ENCODE measurements around the gene TMPRSS3.
A peak's percentile ranks its signal among the peaks of the same experiment; 100 is the strongest.
"Not testable (repeated sequence)": the region's sequence is repeated elsewhere in the genome, so short reads cannot be mapped to it uniquely, and the experiment has no call there.

Gene TMPRSS3

DNA sequence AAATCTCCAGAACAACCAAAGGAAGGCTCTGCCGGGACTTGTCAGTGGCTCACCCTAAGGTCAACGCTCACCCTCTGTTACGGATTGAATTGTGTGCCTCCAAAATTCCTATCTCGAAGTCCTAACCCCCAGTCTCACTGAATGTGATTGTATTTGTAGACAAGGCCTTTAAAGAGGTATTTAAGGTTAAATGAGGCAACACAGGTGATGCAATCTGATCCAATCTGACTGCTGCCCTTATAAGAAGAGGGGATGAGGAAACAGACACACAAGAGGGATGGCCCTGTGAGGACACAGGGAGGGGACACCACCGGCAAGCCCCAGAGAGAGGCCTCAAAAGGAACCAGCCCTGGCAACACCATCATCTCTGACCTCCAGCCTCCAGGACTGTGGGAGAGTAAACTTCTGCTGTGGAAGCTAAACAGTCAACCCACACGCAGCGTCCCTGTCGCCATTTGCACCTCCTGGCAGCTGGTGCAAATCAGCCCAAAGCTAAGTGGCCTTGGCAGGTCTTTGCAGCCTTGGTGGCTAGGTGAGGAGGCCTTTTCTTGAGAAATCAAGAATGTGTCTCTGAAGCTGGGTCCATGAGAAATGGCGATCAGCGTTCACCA lies 32.1 kb upstream of the TMPRSS3 start:
- no peak for DNase-seq (ENCODE audit: low read depth)

DNA sequence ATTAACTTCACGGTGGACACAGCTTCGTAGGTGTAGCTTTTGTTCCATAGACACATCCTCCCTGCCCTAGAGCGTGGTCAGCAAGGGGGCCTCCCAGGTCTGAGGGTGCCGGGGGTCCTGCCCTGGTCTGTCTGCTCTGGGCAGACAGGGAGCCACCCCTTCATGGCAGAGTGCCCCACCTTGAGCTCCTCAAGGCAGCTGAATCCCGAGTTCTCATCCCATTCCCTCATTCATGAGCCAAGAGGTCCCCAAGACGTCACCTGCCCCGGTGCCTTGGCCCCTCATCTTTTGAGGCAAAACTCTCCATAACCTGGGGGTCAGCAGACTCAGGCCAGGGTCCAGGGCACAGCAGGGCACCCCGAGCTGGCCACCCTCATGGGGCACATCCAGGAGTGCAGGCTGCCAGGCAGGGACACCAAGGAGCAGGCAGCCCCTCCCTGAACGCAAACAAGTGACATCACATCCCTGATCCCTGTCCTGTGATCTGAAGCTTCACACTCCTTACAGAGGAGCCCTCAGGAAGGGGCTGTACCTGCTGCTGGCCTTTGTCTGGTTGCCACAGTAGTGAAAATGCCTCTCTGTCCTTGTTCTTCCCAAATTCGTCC lies 31.1 kb upstream of the TMPRSS3 start:
- DNase-seq (ENCODE audit: low read depth): no peak

DNA sequence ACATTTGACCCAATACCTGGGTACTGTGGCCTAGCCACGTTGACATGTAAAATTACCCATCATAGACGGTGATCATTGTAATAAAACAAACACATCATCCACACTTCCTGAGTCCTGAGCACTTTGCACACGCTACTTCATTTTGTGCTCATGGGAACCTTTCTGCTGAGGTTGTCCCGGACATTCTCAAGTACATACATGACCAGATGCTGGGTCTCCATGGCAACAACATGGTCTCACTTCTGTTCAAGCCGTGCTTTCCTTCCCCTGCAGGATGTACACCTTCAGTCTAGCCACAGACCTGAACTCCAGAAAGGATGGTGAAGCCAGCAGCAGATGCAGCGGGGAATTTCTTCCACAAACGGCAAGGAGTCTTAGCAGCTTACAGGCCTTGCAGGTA lies 30.6 kb upstream of the TMPRSS3 start:
- no peak for DNase-seq (ENCODE audit: low read depth)

DNA sequence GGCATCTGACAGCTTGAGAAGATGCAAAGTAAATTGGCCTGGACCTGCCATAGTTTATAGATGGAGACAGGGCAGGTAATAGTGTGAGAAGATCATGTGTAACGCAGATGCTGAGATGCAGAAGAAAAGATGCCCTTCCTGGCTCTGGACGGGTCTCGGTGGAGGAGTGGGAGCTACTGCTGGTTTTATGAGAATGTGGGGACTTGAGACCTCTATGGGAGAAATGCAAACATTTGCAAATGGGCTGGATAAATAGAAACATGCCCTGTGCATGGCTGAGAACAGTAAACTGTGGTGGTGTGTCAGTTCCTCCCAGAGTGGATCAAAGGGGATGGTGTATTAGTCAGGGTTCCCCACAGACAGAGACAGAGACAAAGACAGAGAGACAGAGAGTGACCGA lies 29.7 kb upstream of the TMPRSS3 start:
- DNase-seq (ENCODE audit: low read depth): no peak

GRCh38 chr21:42424914-42425541 lies 29.2 kb upstream of the TMPRSS3 start:
- DNase-seq (ENCODE audit: low read depth): no peak

DNA sequence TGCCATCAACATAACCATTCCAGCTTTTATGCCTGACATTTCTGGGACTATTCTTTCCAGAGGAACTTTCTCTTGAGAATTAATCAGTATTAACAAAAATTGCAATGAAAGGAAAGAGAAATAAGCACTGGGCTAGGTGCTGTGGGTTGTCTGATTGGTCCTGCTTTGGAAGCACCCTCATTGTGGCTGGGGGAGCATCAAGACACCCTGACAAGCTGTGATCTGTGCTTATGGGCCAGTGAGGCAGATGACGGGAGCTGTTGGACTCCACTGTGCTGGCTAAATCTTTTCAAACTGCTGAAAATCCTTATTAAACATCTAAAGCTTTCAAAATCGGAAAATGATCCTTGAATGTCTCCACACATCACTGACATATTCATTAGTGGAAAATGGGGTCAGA lies 27.8 kb upstream of the TMPRSS3 start:
- no peak for DNase-seq (ENCODE audit: low read depth)

DNA sequence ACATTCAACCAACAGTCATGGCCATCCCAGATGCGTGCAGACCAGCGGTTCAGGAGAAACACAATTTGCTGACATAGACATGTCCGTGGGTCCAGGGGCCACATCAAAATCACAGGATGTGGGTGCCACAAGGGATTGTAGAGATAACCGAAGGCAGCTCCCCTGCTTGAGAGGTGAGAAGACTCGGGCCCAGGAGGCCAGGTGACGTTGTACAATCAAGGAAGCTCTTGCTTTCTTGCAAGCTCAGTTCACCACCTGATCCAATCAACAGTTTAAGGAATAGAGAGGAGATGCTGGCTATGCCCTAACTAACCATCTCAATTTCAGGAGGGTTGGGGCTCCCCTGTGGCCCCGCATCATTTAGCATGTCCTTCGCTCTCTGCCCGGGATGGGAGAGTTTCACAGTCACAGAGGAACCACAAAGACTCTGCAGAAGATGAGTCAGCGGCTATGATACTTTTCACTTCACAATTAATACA lies 27.4 kb upstream of the TMPRSS3 start:
- no peak for DNase-seq (ENCODE audit: low read depth)

GRCh38 chr21:42421018-42421793 lies 25.4 kb upstream of the TMPRSS3 start:
- DNase-seq (ENCODE audit: low read depth): no peak

- no peak for DNase-seq (ENCODE audit: low read depth)
Measured at GRCh38 chr21:42419845-42420244, 24.0 kb upstream of the TMPRSS3 start.

DNA sequence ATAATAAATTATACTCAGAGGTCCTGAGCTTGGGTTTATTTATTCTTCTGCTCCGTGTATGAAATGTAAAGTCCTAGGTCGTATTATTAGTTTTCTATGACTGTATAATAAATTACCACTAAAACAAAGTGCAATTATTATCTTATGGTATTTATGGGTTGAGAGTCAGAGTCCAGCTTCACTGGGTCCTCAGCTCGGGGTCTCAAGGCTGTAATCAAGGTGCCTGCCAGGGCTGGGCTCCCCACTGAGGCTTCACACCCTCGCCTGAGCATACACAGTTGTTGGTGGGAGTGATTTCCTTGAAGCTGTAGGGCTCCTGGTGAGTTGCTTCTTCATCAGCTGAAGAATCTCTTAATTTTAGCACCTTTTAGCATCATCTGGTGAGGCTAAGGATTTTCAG lies 23.0 kb upstream of the TMPRSS3 start:
- no peak for DNase-seq (ENCODE audit: low read depth)

GRCh38 chr21:42417533-42417932 lies 21.7 kb upstream of the TMPRSS3 start:
- no peak for DNase-seq (ENCODE audit: low read depth)

GRCh38 chr21:42414928-42415769 lies 19.3 kb upstream of the TMPRSS3 start:
- DNase-seq (ENCODE audit: low read depth): peak; percentile 63

GRCh38 chr21:42414553-42414927 lies 18.7 kb upstream of the TMPRSS3 start:
- no peak for DNase-seq (ENCODE audit: low read depth)

GRCh38 chr21:42414066-42414465 lies 18.2 kb upstream of the TMPRSS3 start:
- DNase-seq (ENCODE audit: low read depth): no peak

DNA sequence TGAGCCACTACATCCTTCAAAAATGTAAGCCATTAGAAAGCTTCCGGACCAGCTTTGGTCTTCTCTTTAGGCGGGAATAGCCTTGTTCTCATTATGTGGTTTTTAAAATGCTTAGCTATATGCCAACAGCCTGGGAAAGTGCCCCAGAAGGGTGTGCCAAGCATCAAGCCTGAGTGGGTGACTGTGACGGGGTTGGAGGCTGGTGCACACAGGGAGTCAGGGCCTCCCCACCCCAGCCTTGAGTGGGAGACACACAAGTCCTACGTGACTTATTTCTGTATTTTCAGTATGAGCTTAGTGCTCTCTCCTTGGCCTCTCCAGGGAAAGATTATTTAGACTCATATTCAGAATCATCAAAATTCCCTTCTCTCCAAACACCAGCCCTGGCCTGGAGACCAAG lies 17.6 kb upstream of the TMPRSS3 start:
- no peak for DNase-seq (ENCODE audit: low read depth)

DNA sequence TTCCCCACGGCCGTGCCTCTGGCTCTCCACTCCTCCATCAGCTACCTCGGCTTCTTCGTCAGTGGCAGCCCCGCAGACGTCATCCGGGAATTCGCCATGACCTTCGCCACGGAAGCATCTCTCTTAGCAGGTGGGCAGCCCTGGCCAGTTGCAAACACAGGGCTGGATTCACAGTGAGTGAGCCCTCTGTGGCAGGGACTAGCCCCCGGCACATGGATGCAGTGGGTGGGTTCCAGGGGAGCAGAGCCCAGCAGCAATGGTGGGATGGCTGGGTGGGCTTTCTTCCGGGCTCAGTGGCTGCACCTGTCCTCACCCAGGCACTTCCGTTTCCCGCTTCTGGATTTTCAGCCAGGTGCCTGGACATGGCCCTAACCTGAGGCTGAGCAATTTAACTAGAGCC lies 17.2 kb upstream of the TMPRSS3 start:
- DNase-seq (ENCODE audit: low read depth): no peak

DNA sequence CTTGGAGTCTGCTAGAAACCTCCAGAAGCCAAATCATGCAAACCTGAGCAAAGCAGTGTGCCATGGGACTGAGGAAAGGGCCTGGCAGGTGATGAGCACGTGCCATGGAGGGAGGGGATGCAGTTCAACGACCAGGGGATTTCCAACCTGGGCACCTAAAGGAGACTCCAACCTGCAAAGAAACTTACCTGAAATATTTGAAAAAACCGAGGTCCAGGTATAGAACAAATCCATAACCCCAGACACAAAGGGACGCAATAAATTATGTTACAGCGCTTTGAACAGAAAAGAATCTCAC lies 16.7 kb upstream of the TMPRSS3 start:
- DNase-seq (ENCODE audit: low read depth): no peak

DNA sequence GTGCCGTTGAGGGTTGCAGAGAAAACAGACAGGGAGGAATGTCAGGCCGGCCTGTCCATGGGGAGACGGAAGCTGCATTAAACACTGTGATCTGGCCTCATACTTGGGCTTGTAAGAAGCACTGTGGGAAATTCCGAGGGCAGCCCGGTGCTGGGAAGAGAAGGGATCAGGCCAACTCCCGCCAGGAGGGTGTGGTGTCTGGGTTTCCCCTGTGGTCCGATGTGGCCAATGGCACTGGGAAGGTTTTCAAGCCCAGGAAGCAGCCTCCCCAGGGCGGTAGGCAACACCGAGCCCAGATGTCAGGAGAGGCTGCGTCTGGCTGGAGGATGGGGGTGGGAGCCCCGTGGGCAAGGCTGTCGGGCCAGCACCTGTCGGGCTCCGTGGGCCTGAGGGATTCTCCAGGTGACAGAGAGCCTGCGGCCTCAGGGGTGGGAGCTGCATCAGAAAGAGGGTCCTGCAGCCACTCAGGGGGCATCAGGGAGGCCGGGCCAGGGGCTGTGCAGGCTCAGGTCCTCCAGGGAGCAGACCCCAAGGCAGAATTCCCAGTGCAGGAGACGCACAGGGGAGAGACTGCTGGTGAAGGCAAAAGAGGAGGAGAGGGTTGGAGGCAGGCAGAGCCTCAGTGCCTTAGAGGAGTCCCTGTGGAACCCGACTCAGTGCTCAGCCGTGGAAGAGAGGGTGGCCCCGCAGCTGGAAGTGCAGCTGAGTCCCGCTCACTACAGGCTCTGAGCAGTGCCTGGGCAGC lies 16.2 kb upstream of the TMPRSS3 start:
- DNase-seq (ENCODE audit: low read depth): no peak

- no peak for DNase-seq (ENCODE audit: low read depth)
Measured at GRCh38 chr21:42411197-42411869, 15.5 kb upstream of the TMPRSS3 start.

DNA sequence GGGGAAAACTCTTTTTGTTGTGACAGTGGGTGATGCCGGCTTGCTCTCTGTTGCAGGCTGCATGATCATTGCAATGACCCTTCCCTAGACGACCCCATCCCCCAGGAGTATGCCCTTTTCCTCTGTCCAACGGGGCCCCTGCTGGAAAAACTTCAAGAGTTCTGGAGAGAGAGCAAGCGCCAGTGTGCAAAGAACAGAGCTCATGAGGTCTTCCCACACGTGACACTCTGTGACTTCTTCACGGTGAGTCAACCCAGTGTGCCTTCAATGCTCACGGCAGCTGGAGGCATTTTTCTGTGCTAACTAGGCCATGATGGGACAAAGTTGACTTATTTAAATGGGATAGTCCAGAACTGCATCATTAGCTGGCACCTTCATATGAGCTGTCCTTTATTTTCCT lies 13.5 kb upstream of the TMPRSS3 start:
- no peak for DNase-seq (ENCODE audit: low read depth)

DNA sequence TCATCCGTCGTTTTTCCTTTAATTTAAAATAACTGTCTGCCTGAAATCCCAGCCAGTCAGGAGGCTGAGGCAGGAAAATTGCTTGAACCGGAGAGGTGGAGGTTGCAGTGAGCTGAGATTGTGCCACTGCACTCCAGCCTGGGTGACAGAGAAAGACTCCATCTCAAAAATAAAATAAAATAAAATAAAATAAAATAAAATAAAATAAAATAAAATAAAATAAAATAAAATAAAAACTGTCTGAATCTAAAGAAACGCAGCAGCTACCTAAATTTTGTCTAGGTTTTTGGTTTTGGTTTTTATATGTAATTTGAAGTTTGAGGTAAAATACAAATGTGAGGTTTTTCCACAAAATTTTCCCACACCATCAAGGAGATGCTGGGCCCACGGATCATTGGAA lies 12.9 kb upstream of the TMPRSS3 start:
- not testable (repeated sequence) for DNase-seq (ENCODE audit: low read depth)

Measured in stimulated activated CD8-positive, alpha-beta memory T cell treated with anti-CD3 and anti-CD28 coated beads, Interleukin-15, amount 100 ng/mL, for 24 hours (primary cell).